ENCODE measurements around the gene EPHB1.

The EPHB1 gene

GRCh38 chr3:134938029-134938525 lies 143.0 kb downstream of the EPHB1 start:
- H3K4me1 ChIP-seq (ENCODE audit: control insufficient read depth, low read depth, low read length) = peaks cover 34% of the 10 kb centered on the region
- no peak overlapping the region for H3K27ac ChIP-seq (ENCODE audit: low read length)
- no peaks in the 10 kb centered on the region for H3K9me3 ChIP-seq (ENCODE audit: control insufficient read depth, low read depth, low read length)
- no peak overlapping the region for H3K9ac ChIP-seq (ENCODE audit: low read length)
- H3K27me3 ChIP-seq (ENCODE audit: control insufficient read depth, insufficient read depth, low read length) = peaks cover 24% of the 10 kb centered on the region
- H3K4me3 ChIP-seq (ENCODE audit: low read length) = no peak overlapping the region
- H3K36me3 ChIP-seq (ENCODE audit: control insufficient read depth, low read depth, low read length) = no peaks in the 10 kb centered on the region

GRCh38 chr3:134939978-134940377 lies 144.9 kb downstream of the EPHB1 start:
- Histone ChIP-seq H3K9ac (ENCODE audit: low read length) (no peak overlapping the region), H3K4me3 (ENCODE audit: low read length) (no peak overlapping the region), H3K27me3 (ENCODE audit: control insufficient read depth, insufficient read depth, low read length) (peaks cover 24% of the 10 kb centered on the region), H3K27ac (ENCODE audit: low read length) (no peak overlapping the region), H3K9me3 (ENCODE audit: control insufficient read depth, low read depth, low read length) (no peaks in the 10 kb centered on the region), H3K4me1 (ENCODE audit: control insufficient read depth, low read depth, low read length) (peaks cover 34% of the 10 kb centered on the region), H3K36me3 (ENCODE audit: control insufficient read depth, low read depth, low read length) (no peaks in the 10 kb centered on the region)

- Histone ChIP-seq H3K9ac (ENCODE audit: low read length) (no peak overlapping the region), H3K27me3 (ENCODE audit: control insufficient read depth, insufficient read depth, low read length) (peaks cover 24% of the 10 kb centered on the region), H3K9me3 (ENCODE audit: control insufficient read depth, low read depth, low read length) (no peaks in the 10 kb centered on the region), H3K4me1 (ENCODE audit: control insufficient read depth, low read depth, low read length) (peaks cover 31% of the 10 kb centered on the region), H3K27ac (ENCODE audit: low read length) (no peak overlapping the region), H3K36me3 (ENCODE audit: control insufficient read depth, low read depth, low read length) (no peaks in the 10 kb centered on the region), H3K4me3 (ENCODE audit: low read length) (no peak overlapping the region)
Measured at GRCh38 chr3:134941820-134942219, 146.8 kb downstream of the EPHB1 start.

- Histone ChIP-seq H3K4me3 (ENCODE audit: low read length) (no peak overlapping the region), H3K4me1 (ENCODE audit: control insufficient read depth, low read depth, low read length) (peaks cover 8% of the 10 kb centered on the region), H3K9ac (ENCODE audit: low read length) (no peak overlapping the region), H3K36me3 (ENCODE audit: control insufficient read depth, low read depth, low read length) (no peaks in the 10 kb centered on the region), H3K27me3 (ENCODE audit: control insufficient read depth, insufficient read depth, low read length) (peaks cover 12% of the 10 kb centered on the region), H3K27ac (ENCODE audit: low read length) (no peak overlapping the region), H3K9me3 (ENCODE audit: control insufficient read depth, low read depth, low read length) (no peaks in the 10 kb centered on the region)
Measured at GRCh38 chr3:134944429-134944828, 149.4 kb downstream of the EPHB1 start.

GRCh38 chr3:134949150-134949549 lies 154.1 kb downstream of the EPHB1 start:
- Histone ChIP-seq H3K9me3 (ENCODE audit: control insufficient read depth, low read depth, low read length) (peaks cover 13% of the 10 kb centered on the region), H3K4me3 (ENCODE audit: low read length) (no peak overlapping the region), H3K27me3 (ENCODE audit: control insufficient read depth, insufficient read depth, low read length) (no peaks in the 10 kb centered on the region)

GRCh38 chr3:134952371-134952770 lies 157.3 kb downstream of the EPHB1 start:
- H3K36me3 ChIP-seq (ENCODE audit: control insufficient read depth, low read depth, low read length) = no peaks in the 10 kb centered on the region
- H3K4me1 ChIP-seq (ENCODE audit: control insufficient read depth, low read depth, low read length) = no peaks in the 10 kb centered on the region
- no peak overlapping the region for H3K4me3 ChIP-seq (ENCODE audit: low read length)
- no peak overlapping the region for H3K9ac ChIP-seq (ENCODE audit: low read length)
- no peak overlapping the region for H3K27ac ChIP-seq (ENCODE audit: low read length)
- peaks cover 13% of the 10 kb centered on the region for H3K9me3 ChIP-seq (ENCODE audit: control insufficient read depth, low read depth, low read length)
- no peaks in the 10 kb centered on the region for H3K27me3 ChIP-seq (ENCODE audit: control insufficient read depth, insufficient read depth, low read length)

More at GRCh38 chr3:134949150-134949549, 154.1 kb downstream of the EPHB1 start:
- H3K9ac ChIP-seq (ENCODE audit: low read length) = no peak overlapping the region
- no peaks in the 10 kb centered on the region for H3K4me1 ChIP-seq (ENCODE audit: control insufficient read depth, low read depth, low read length)
- H3K27ac ChIP-seq (ENCODE audit: low read length) = no peak overlapping the region
- no peaks in the 10 kb centered on the region for H3K36me3 ChIP-seq (ENCODE audit: control insufficient read depth, low read depth, low read length)

- Histone ChIP-seq H3K27ac (ENCODE audit: low read length) (no peak overlapping the region), H3K27me3 (ENCODE audit: control insufficient read depth, insufficient read depth, low read length) (no peaks in the 10 kb centered on the region)
Measured at GRCh38 chr3:134955874-134956273, 160.8 kb downstream of the EPHB1 start.

GRCh38 chr3:134956395-134956794 lies 161.3 kb downstream of the EPHB1 start:
- H3K27ac ChIP-seq (ENCODE audit: low read length) = no peak overlapping the region
- H3K9me3 ChIP-seq (ENCODE audit: control insufficient read depth, low read depth, low read length) = no peaks in the 10 kb centered on the region
- H3K9ac ChIP-seq (ENCODE audit: low read length) = no peak overlapping the region
- H3K27me3 ChIP-seq (ENCODE audit: control insufficient read depth, insufficient read depth, low read length) = no peaks in the 10 kb centered on the region
- H3K36me3 ChIP-seq (ENCODE audit: control insufficient read depth, low read depth, low read length) = no peaks in the 10 kb centered on the region
- H3K4me3 ChIP-seq (ENCODE audit: low read length) = no peak overlapping the region
- H3K4me1 ChIP-seq (ENCODE audit: control insufficient read depth, low read depth, low read length) = no peaks in the 10 kb centered on the region

More at GRCh38 chr3:134955874-134956273, 160.8 kb downstream of the EPHB1 start:
- Histone ChIP-seq H3K4me3 (ENCODE audit: low read length) (no peak overlapping the region), H3K4me1 (ENCODE audit: control insufficient read depth, low read depth, low read length) (no peaks in the 10 kb centered on the region), H3K9ac (ENCODE audit: low read length) (no peak overlapping the region), H3K36me3 (ENCODE audit: control insufficient read depth, low read depth, low read length) (no peaks in the 10 kb centered on the region), H3K9me3 (ENCODE audit: control insufficient read depth, low read depth, low read length) (peaks cover 5% of the 10 kb centered on the region)

GRCh38 chr3:134956844-134957243 lies 161.8 kb downstream of the EPHB1 start:
- Histone ChIP-seq H3K9me3 (ENCODE audit: control insufficient read depth, low read depth, low read length) (no peaks in the 10 kb centered on the region), H3K27ac (ENCODE audit: low read length) (no peak overlapping the region), H3K4me3 (ENCODE audit: low read length) (no peak overlapping the region), H3K27me3 (ENCODE audit: control insufficient read depth, insufficient read depth, low read length) (no peaks in the 10 kb centered on the region), H3K9ac (ENCODE audit: low read length) (no peak overlapping the region), H3K36me3 (ENCODE audit: control insufficient read depth, low read depth, low read length) (no peaks in the 10 kb centered on the region), H3K4me1 (ENCODE audit: control insufficient read depth, low read depth, low read length) (no peaks in the 10 kb centered on the region)

GRCh38 chr3:134959516-134959915 lies 164.5 kb downstream of the EPHB1 start:
- no peak overlapping the region for H3K9ac ChIP-seq (ENCODE audit: low read length)
- no peaks in the 10 kb centered on the region for H3K36me3 ChIP-seq (ENCODE audit: control insufficient read depth, low read depth, low read length)
- no peaks in the 10 kb centered on the region for H3K4me1 ChIP-seq (ENCODE audit: control insufficient read depth, low read depth, low read length)
- no peaks in the 10 kb centered on the region for H3K9me3 ChIP-seq (ENCODE audit: control insufficient read depth, low read depth, low read length)
- H3K27ac ChIP-seq (ENCODE audit: low read length) = no peak overlapping the region
- no peaks in the 10 kb centered on the region for H3K27me3 ChIP-seq (ENCODE audit: control insufficient read depth, insufficient read depth, low read length)
- no peak overlapping the region for H3K4me3 ChIP-seq (ENCODE audit: low read length)

- no peak overlapping the region for H3K9ac ChIP-seq (ENCODE audit: low read length)
- no peaks in the 10 kb centered on the region for H3K27me3 ChIP-seq (ENCODE audit: control insufficient read depth, insufficient read depth, low read length)
Measured at GRCh38 chr3:134964226-134964625, 169.2 kb downstream of the EPHB1 start.

GRCh38 chr3:134965865-134966481 lies 170.9 kb downstream of the EPHB1 start:
- Histone ChIP-seq H3K9me3 (ENCODE audit: control insufficient read depth, low read depth, low read length) (no peaks in the 10 kb centered on the region), H3K27me3 (ENCODE audit: control insufficient read depth, insufficient read depth, low read length) (no peaks in the 10 kb centered on the region), H3K36me3 (ENCODE audit: control insufficient read depth, low read depth, low read length) (no peaks in the 10 kb centered on the region), H3K4me3 (ENCODE audit: low read length) (no peak overlapping the region), H3K9ac (ENCODE audit: low read length) (no peak overlapping the region), H3K27ac (ENCODE audit: low read length) (no peak overlapping the region), H3K4me1 (ENCODE audit: control insufficient read depth, low read depth, low read length) (peaks cover 6% of the 10 kb centered on the region)

More at GRCh38 chr3:134964226-134964625, 169.2 kb downstream of the EPHB1 start:
- no peaks in the 10 kb centered on the region for H3K9me3 ChIP-seq (ENCODE audit: control insufficient read depth, low read depth, low read length)
- H3K36me3 ChIP-seq (ENCODE audit: control insufficient read depth, low read depth, low read length) = no peaks in the 10 kb centered on the region
- H3K4me1 ChIP-seq (ENCODE audit: control insufficient read depth, low read depth, low read length) = peaks cover 6% of the 10 kb centered on the region
- H3K27ac ChIP-seq (ENCODE audit: low read length) = no peak overlapping the region
- no peak overlapping the region for H3K4me3 ChIP-seq (ENCODE audit: low read length)
